GM21619 (cell line): ENCODE data around the gene TEX28.
A peak's percentile ranks its signal among the peaks of the same experiment; 100 is the strongest.
"Not testable (repeated sequence)": the region's sequence is repeated elsewhere in the genome, so short reads cannot be mapped to it uniquely, and the experiment has no call there.

ENCODE experiments used
- ATAC-seq: cut with Tn5 transposase; IDR thresholded peaks from one replicate; pipeline ENCODE4 v1.9.1; 2021; ENCODE audit not compliant: unreplicated experiment

TEX28 gene

DNA sequence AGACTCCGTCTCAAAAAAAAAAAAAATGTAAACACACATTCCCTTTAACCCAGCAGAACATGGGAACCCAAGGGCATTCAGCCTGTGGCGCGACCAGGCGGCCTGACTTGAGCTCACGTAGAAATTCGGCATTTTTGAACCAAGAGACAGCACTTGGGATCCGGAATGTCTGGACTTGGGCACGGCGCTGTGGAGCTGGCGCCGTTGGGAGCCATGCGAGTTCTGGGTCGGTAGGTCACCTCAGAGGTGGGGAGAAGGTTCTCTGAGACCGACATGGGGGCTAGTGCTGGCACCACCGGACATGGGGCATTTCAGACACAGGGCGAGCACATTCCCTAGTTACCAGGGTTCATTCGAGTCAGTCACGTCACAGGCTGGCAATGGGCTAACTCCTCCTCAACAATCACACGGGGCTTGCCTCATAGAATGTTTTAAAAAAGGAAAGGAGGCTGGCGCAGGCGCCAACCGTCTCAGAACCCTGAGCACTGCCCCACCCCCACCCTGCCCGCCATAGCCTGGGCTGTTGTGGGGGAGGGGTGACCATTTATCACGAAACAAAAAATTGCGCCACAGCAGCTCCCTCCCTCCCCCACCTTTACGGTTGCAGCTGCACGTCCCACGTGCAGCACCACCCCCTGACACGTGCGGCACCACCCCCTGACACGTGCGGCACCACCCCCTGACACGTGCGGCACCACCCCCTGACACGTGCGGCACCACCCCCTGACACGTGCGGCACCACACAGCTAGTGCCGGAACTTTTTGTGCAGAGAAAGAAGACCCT, at the start of gene TEX28:
TSS of gene TEX28 (minus strand) at position 334 of the 784 bp plus-strand sequence. CDS start 3,007 bp downstream, outside the sequence.
- ATAC-seq = no peak

DNA sequence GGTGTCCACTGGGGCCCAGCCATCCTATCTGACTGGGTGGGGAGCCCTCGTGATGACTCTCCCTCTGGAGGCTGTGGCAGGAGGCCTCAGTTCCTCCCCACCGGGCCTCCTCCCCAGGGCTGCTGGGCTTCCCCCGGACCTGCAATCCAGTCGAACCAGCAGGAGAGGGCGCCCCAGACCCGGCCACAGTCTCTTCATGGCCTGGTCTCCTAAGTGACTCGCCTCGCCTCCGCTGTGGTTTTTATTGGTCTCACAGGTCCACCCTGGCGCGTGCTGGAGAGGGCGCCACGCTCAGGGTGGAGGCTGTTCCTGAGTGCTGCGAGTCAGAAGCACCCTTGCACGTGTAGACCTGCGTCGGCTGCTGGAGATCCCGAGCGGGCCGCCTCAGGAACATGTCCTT, 48.7 kb upstream of the TEX28 start:
- not testable (repeated sequence) for ATAC-seq

- not testable (repeated sequence) for ATAC-seq
Measured at GRCh38 chrX:154343063-154343462, 48.1 kb upstream of the TEX28 start.

- peak; percentile 67 for ATAC-seq
Measured at GRCh38 chrX:154341399-154342298, 46.7 kb upstream of the TEX28 start.

DNA sequence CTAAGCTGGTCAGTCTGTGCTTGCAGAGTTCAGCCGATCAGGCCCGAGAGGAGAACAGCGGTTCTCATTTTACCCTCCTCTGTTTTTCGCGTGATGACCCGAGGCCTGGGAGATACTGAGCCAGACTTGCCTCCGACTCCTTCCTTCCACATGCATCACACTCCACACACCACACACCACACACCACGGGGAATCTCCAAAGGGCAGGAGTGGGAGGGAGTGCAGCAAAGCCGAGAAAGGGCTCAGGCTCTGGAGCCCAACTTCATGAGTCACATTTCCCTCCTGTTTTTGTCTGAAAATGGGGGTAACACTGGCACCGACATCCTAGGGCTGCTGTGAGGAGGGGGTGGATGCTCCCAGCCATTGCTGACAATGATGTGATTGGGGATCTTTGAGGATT, 39.6 kb upstream of the TEX28 start:
- ATAC-seq = no peak

- ATAC-seq = peak; percentile 75
Measured at GRCh38 chrX:154333837-154334271, 38.9 kb upstream of the TEX28 start.

DNA sequence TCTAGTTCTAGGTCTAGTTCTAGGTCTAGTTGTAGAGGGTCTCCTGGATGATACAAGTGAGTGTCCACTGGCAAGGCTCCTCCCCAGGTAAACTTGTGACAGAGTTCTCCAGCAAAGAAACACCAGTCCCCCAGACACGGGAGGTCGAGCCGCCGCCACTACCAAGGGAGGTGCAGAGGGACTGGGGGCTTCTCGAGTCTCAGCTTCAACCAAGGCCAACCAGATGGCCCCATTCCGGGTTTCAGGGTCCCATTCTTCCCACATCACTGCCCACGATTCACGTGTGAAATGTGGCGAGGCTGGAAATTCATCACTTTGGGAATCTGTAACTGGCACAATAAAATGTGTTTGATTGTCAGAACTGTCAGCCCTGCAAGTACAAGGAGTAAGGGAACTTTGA, 38.2 kb upstream of the TEX28 start:
- no peak for ATAC-seq

DNA sequence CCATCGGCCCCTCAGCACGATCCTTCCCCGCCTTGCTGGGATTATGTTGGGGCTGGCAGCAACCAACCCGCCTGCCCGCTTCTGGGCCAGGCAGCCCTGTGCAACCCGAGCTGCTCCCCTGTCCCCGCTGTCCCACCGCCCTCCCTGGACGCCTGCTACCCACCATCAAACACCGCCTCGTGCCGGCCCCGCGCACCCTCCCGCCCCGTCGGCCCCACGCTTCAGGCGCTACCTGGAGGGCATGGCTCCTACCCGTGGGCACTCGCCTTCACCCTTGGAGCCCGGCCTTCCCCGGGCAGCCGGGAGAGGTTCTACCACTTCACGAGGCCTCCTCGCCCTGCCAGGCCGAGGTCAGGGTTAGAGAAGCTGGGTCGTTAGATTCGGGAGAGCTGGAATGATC, 37.6 kb upstream of the TEX28 start:
- ATAC-seq = no peak

GRCh38 chrX:154329294-154329693, 34.4 kb upstream of the TEX28 start:
- no peak for ATAC-seq

DNA sequence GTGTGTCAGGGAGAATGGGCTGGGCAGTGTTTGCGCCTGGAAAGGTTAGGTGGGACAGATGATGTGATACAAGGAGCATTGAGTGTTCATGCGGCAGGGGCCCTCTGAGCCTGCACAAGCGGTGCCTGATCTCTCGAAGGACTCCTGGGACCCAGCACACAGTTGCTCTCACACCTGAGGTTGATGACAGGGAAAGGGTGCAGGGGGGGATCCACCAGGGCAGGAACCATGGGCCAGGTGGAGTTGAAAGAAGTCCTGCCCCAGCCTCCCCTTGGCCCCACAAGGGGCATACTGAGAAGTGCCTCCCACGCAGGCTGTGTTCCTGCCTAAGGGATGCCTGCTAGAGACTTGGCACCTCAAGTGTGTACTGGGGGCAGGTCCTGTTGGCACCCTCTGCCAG, 33.7 kb upstream of the TEX28 start:
- no peak for ATAC-seq

GRCh38 chrX:154327038-154327820, 32.3 kb upstream of the TEX28 start:
- no peak for ATAC-seq

DNA sequence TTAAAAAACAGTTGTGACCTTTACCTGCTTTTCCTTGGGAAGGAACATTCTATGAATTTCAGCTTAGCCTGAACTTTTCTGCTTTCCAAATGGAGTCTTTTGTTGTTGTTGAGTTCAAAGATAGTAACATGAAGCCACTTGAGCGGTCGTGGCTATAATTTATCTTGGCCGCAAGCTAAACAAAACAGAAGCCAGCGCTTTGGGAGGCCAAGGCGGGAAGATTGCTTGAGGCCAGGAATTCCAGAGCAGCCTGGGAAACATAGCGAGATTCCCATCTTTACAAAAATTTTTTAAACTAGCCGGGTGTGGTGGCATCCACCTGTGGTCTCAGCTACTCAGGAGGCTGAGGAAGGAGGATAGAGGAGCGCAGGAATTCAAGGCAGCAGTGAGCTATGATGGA, 30.6 kb upstream of the TEX28 start:
- ATAC-seq = no peak

DNA sequence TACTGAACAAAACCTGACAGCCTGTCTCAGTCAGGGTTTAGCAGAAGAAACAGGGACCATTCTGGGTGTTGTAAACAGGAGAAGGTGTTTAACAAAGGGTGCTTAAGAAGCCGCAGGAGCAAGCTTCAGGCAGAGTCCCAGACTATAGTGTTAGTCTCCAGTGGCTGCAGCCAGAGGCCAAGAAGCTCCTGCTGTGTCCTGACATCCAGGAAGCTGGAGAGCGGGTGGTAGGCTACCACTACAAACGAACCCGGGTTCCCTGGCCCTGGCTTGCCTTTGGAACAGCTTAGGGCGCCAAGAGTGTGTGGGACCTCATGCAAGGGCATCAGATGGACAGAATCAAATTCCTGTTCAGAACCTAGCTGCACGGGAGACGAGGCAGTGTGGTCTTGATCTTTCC, 28.6 kb upstream of the TEX28 start:
- no peak for ATAC-seq

- no peak for ATAC-seq
Measured at GRCh38 chrX:154322890-154323289, 28.0 kb upstream of the TEX28 start.

DNA sequence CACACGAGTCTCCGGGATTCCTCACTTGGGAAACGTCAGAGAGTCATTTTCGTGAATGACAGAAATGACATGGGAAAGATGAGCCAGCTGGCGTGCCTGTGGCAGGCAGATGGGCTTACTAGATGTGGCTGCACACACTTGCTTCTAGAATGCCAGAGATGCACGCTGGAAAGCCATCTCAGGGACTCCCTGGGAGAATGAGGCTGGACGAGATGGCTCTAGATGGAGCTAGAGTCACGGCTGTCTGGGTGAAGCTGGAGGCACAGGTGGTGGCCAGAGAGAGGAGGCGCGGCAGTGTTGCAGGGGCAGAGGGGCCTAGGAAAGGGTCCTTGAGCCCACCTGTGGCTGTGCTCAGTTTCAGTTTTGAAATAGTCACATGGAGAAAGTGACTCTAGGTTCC, 26.7 kb upstream of the TEX28 start:
- no peak for ATAC-seq

DNA sequence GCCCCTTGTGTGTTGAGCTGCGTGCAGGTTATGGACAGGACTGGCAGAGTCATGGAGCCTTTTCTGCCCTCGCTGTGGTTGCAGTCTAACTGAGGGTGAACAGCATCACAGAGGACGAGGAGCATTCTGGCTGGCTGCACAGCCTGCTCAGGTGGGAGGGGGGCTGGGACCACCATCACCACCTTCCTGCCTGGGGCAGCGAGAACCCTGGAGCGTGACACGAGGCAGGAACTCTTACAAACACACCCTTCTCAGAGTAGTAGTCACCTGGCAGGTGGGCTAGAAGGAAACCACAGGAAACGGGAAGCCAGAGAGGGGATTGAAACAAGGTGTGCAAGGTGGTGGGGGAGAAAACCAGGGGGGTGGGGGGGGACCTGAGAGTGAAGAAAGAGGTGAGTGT, 26.2 kb upstream of the TEX28 start:
- ATAC-seq = no peak

DNA sequence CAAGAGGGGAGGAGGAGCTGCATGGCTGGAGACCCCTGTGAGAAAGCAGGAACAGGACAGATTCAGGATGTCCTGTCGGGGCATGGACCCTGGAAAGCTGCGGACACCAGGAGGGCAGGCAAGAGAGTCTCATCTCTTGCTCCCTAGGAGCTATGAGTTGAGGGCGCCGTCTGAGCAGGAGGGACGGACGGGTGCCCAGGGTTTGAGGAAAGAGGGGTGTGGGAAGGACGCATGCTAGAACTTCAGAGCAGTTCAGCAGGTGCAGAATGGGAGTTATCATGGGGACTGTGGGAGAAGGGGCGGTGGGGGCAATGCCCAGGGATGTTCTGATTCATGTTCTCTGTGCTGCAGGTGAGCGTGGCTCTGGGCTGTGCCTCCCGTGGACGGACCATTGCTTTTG, 25.5 kb upstream of the TEX28 start:
- ATAC-seq = no peak

DNA sequence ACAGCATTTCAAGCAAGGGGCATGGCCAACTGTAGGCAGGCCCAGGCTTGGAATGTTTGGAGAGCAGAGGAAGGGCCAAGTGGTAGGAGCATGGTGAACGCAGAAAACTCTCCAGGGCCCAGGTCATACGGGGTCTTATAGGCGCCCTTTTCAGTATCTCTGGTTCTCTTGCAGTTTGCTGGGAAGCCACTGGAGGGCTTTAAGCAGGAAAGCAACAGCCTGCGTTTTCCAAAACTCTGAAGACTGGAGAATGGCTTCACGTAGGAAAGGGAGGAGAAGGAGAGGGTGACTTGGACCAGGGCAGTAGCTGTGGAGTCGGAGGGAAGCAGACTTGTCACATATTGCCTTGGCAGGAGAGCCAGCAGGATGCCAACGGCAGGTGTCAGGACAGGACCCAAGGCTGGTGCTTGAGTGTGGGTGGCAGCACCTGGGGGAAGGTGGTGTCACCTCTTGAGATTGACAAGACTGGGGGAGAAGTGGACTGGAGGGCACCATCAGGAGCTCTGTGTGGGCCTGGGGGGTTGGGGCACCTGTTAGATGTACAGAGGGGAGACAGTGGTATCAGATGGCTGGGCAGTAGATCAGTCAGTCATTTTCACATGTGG, 22.6 kb upstream of the TEX28 start:
- ATAC-seq = no peak

DNA sequence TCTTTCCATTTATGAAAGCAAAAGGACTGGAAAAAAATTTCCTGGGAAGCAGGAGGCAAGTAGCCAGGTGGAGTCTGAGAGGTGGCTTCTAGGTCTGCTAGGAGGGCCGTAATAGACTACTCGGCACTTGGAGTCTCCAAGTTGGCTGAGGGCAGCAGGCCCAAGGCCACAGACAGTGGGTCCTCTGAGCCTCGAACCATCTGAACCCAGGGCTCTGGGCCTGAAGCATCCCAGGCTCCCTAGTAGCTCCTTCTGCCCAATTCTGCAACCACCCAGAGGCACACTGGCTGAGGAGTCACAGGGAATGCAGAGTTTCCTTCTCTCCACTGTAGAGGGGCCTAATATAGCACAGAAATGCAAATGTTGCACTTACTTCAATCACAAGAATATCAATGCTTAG, 20.5 kb upstream of the TEX28 start:
- no peak for ATAC-seq

- ATAC-seq = no peak
Measured at GRCh38 chrX:154313147-154313546, 18.2 kb upstream of the TEX28 start.

- no peak for ATAC-seq
Measured at GRCh38 chrX:154312116-154312515, 17.2 kb upstream of the TEX28 start.
